Left colon (tissue), 2 donors: ENCODE results near the gene TMEM178B. TPM values are rescaled to one million over a fixed set of nuclear protein-coding genes. Genes with fewer than 3 reads are reported as not detected.

Source experiments
- ATAC-seq: fragments of 200-7000 bp; cut with Tn5 transposase; one replicate; pipeline ENCODE4 v1.9.1; 2020; ENCODE audit warnings: mild to moderate bottlenecking, moderate library complexity
- DNase-seq, 2 donors: peaks; one replicate each; pipeline ENCODE4 v3.0.0-alpha.2; 2020
- intact Hi-C, 2 donors: fragments of 100-400 bp; cut with DNase I in 1 of 2; cut with micrococcal nuclease in 1 of 2; formaldehyde crosslinking; loops; one replicate each; pipeline versions ENCODE4 v1.11.2 to v1.14.0; 2022; cut with DNase I, micrococcal nuclease
- total RNA-seq, 2 donors: library from RNA; stranded (reverse); fragmentation: NEBNext Ultra II Directional; extraction: Animal tissue kit (Norgen Biotek cat#: 25700); gene quantifications; one replicate each; pipeline ENCODE4 v1.2.1, GENCODE V29; 2021
- donor health status: DM: no; HTN: no; CAD: no.
- donor health status: DM: yes; HTN: yes; CAD: no.

TMEM178B gene
- total RNA-seq, 2 donors from 2014 or later: 0.31 to 0.34 TPM

DNA sequence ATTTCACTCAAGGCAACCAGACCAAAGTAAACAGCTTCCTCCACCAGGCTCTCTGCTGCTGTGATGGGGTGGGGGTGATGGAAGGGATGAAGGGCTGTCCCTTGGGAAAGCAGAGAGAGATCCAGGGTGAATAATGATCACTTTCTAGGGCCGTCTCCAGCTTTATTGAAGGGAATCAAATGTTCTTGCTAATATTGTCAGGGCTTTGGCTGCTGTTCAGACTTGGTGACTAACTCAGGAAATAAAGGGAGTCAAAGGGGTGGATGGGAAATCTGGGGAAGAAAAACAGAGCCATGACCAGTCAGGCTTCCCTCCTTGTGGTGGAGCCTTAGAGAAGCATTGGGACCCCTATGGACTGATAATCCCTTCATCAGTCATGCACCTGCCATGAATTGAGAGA lies 281.2 kb downstream of the TMEM178B start:
- DNase-seq (no peak), ATAC-seq (no peak)
- intact Hi-C loops: no loop called here

DNA sequence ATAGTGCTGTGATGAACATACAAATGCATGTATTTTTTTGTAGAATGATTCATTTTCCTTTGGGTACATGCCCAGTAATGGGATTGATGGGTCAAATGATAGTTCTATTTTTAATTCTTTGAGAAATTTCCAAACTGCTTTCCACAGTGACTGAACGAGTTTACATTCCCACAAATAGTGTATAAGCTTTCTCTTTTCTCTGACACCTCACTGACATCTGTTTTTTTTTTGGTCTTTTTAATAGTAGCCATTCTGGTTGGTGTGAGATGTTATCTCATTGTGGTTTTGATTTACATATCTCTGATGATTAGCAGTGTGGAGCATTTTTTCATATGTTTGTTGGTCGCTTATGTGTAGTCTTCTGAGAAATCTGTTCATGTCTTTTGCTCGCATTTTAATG lies 282.3 kb downstream of the TMEM178B start:
- intact Hi-C loops: no loop called here
- no peak for ATAC-seq

DNA sequence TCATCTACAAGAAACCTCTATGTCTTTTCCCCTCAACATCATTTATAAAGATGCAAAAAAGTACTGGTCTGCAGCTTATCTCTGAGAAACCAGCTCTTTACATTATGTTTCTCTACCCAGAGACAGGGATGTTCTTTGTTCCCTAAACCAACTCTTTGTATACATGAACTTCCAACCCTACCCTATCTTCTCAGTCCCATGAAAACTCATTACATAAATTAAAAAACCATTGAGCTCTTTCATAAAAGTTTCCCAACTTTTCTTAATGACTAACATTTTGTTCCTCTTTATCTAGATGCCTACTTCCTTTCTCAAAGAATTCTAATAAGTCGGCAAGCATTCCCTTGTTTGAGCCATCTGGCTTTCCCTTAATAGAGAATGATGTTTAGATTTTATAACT lies 284.5 kb downstream of the TMEM178B start:
- intact Hi-C loops: no loop called here
- no peak for ATAC-seq

More for the DNA sequence above, 282.3 kb downstream of the TMEM178B start:
- no peak for DNase-seq

DNA sequence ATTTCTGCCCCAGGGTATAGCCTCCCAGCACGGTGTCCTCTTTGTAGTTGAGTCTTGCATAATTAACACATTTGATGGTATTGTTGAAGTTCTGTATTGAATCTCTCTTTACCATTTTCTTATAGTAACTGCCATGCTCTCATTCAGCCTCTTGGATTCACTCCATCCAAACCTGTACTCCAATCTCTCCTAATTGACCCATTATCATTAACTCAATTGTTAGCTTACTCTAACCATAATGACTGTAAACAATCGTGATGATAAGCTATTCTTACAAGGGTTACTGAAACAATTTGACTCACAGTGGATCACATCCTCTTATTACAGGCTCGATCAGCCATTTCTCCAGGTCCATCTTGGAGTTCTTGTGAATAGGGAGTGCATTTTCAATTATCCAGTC lies 285.4 kb downstream of the TMEM178B start:
- DNase-seq: no peak
- intact Hi-C loops: no loop called here
- ATAC-seq: no peak

More for the DNA sequence above, 284.5 kb downstream of the TMEM178B start:
- no peak for DNase-seq

DNA sequence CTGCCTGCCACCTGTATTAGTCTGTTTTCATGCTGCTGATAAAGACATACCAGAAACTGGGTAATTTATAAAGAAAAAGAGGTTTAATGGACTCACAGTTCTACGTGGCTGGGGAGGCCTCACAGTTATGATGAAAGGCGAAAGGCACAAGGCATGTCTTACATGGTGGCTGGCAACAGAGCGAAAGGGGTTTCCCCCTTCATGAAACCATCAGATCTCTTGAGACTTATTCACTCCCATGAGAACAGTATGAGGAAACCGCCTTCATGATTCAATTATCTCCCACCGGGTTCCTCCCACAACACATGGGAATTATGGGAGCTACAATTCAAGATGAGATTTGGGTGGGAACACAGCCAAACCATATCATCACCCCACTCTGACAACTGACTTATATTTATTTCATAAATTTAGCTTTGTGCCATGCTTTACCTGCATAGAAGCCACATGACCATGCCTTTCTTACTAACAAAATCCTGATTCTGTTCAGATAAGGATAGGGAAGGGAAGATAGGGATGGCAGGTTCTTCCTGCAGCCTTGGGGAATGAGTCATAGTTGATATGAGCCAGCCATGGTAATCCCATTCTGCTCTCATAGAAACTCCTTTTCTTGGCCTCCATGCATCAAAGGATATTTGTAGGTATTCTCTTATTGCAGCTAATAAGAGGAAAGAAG lies 286.0 kb downstream of the TMEM178B start:
- DNase-seq: no peak
- no peak for ATAC-seq
- intact Hi-C loops: no loop called here

DNA sequence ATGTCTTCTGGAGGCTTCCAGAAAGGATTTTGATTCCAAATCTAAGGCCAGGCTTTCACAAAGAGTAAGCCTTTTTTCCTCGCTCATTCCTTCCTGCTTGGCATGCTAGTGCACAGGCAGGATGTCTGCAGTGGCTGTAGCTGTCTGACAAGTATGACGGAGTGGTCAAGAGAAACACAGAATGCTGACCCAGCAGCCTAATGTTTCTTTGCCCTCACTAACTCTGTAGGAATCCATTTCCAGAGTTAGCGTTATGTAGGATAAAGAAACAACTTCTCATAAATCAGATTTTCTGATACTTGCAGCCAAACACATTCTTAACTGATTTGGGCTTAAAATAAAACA lies 286.5 kb downstream of the TMEM178B start:
- no peak for DNase-seq
- ATAC-seq: no peak
- intact Hi-C loops: no loop called here

DNA sequence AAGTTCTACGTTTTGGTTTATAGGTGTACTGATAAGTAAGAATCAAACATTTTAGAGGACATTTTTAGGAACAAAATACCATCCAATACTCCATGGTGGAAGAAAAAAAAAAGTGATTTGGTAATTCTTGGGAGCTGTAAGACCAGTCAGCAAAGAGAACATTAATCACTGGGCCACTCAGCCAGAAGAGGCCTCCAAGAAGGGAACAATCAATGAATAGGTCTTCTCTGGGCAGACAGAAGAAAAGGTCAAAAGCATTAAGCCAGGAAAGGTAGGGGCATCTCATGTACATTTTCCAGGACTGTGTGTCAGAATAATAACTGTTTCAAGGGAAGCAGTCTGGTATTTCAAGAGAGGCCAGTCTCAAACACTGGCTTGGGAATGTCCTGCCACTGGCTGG lies 286.9 kb downstream of the TMEM178B start:
- intact Hi-C loops: no loop called here
- DNase-seq: no peak
- no peak for ATAC-seq

DNA sequence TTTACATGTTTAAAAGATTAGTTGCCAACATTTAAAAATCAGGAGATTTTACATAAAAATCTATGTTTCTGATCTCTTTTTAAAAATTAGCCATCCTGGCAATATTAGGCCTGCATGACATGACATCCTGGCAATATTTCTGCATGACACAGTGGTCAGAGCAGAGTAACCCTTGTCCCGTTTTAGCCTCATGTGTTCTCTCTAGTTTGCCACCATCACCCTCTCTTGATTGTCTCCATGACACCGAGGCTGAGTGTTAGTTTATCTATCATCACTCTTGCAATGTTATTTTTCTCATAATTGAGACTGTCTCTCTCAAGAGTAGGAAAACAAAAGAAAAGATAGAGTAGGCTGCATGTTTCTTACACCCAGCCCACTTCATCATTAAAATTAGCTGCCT lies 287.6 kb downstream of the TMEM178B start:
- intact Hi-C loops: no loop called here
- DNase-seq (no peak), ATAC-seq (no peak)

DNA sequence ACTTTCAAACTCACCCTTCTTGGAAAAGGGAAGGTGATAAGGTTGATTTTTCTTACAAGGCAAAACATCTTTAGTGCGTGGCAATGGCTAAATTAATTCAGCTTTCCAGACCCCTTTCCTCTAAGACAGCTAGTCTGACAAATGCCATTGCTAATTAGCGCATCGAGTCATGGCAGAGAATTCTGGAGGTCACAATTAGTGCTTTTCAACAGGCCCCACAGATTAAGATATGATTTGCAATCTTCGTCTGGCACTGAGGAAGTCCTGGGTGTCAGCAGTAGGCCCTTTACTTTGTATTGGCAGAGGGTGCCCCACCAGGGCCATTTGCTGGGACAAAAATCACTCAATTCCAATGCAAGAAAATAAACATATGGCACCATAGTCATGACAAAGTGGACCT lies 288.1 kb downstream of the TMEM178B start:
- no peak for ATAC-seq
- intact Hi-C loops: no loop called here
- DNase-seq: no peak

DNA sequence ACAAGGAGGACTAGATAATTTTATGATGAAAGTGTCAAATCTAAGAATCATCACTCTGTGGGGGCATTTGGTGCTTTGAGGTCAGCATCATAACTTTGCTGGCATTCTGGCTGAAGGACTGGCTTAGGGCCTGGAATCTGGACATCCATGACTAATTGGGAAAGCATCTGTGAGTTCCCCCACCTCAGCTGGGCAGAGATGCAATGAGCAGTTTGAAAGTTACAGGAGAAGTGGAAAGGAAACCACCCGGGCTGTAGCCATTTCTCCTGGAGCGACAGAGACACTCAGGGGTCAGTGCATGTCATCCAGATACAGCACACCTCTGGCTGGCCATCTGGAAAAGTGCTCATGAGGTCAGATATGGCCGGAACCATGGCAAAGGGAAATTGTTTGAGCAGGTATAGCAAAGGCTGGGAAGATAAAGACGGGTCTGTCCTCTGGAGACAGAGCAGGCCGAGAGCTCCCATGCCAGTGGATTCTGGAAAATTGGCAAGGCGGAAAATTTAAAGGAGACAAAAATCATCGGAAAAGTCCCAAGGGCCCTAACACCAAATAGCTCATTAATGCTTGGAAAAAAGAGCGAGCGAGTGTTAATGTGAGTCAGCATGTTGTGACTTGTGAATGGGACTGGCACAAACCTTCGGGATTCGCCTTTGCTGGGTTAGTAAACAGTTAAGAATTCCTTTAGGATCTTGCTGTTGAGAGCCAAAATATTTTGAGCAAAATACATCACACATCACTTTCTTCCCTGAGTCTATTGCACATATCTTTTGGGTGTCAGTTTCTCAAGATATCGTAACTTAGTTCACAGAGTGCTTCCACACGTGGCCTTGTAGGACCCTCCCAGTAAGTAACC lies 288.9 kb downstream of the TMEM178B start:
- intact Hi-C loops: no loop called here
- no peak for ATAC-seq
- no peak for DNase-seq

DNA sequence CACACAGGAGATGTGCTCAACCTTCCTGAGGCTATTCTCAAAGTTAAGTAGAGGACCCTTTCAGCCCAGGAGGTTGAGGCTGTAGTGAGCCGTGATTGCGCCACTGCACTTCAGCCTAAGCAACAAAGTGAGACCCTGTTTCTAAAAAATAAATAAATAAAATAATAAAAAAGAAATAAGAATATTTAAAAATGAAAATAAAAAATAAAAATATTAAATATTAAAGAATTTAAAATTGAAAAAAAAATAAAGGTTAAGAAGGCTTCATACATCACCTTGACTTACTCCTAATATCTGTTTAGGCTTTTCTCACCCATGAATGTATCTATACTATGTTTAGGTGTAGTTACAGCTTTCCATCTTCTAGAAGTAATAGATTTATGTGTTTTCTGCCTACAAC lies 289.9 kb downstream of the TMEM178B start:
- intact Hi-C loops: no loop called here
- DNase-seq (no peak), ATAC-seq (no peak)

DNA sequence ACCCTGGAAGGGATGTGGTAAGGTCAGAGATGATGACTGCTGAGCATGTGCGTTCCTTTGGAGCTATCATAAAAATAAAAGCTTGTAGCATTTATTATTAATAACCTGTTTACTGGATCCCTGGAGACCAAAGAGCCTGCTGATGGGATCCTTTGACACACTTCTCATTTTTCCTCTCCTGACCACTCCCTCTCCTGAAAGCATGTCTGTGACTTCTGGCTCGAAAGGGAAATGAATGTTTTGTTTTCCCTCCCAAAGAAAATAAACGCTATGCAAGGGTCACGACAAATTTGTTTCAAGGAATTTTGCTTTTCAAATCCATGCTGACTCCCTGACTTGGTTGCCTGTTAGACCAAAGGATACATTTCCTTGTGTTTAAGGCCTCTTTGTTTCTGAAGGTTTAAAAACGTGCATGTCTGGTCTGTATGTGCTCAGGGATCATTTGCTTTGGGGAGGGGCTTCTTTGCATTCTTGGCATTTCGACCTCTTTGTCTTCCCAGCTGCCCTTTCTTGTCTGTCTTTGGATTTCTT lies 292.3 kb downstream of the TMEM178B start:
- DNase-seq: no peak
- no peak for ATAC-seq
- intact Hi-C loops: no loop called here

DNA sequence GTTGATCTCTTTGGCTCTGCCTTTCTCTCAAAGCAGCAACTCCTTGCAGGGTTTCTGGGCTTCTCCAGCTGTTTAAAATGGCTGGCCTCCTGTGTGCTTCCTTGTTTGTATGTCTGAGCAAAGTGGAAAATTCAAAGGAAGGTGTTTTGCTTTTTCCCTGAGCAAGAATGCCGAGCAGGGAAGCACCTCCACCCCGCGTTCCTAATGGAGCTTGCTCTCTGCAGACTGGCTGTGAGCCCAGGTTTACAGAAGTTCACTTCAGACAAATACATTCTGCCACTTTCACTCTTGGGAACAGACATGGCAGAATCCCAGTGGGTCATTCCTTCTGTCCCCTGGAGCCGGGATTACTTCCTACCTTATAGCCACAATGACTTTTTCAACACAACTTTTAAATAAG lies 295.6 kb downstream of the TMEM178B start:
- ATAC-seq (no peak), DNase-seq (no peak)
- intact Hi-C loops: no loop called here

DNA sequence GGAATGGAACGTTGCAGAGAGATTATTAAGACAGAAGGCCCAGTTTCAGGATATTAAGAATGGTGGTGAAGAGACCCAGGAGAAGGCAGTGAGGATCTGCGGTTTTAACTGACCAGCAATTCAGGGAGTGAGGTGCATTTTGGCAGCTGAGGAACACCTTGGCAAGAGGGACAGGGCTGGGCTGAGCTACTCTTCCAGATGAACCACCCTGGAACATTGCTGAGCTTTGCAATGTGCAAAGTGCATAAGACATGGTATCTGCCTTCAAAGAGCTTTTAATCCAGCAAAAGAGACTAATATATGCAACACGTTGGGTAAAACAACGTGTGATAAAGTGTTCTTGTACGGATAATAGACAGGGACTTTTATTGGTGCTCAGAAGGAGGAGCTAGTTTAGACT lies 296.3 kb downstream of the TMEM178B start:
- intact Hi-C loops: no loop called here
- DNase-seq: no peak
- ATAC-seq: no peak

DNA sequence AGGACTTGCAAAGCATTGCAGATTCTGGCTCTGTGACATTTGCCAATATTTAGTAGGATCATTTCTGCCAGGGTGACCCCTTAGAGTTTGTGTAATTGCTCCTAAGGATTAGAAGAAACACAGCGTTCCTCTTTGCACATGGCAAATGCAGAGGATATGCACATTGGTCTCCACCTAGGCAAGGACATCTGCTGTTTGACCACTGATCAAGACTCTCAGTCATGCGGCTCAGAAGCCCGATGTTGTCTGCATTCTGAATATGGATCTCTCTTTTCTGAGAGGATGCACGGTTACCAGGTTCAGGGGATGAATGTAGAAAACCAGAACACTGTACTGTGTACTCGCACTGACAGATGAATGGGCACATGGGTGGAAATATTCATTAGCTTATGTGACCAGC lies 296.8 kb downstream of the TMEM178B start:
- no peak for DNase-seq
- intact Hi-C loops: no loop called here
- no peak for ATAC-seq

DNA sequence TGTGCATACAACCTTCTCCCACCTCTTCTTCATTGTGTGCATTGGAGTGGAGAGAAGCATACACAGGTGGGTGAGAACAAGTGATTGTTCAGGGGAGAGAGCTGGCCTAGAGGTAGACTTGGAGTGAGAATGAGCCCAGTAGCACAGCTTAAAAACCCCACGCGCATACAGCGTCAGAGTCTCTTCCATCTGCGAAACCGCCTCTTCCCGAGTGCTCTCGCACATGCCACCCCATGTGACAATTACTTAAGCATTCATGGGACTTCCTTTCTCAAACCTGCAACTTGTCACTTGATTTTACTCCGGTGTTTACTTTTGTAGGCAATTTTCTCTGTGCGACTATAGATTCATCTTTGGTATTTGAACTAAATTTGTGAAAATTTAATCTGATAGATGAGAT lies 300.6 kb downstream of the TMEM178B start:
- intact Hi-C loops: no loop called here
- DNase-seq (no peak), ATAC-seq (no peak)

DNA sequence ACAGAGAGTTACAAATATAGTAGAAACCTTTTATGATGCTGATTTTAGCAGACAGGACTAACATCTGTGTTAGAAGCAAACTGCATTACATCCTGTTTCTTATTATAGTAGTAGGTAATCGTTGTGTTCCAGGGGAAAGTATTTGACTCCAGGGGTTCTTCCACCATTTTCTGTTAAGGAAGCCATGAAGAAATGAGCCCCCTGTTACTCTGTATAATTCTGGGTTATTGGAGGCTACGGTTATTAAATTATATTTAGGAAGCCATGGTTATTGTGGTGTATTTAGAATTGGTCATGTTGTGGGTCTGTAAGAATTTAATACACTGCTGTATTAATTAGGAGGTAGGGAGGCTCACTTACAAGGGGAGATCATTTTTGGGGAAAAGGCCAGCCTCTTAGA lies 301.6 kb downstream of the TMEM178B start:
- no peak for ATAC-seq
- intact Hi-C loops: no loop called here

DNA sequence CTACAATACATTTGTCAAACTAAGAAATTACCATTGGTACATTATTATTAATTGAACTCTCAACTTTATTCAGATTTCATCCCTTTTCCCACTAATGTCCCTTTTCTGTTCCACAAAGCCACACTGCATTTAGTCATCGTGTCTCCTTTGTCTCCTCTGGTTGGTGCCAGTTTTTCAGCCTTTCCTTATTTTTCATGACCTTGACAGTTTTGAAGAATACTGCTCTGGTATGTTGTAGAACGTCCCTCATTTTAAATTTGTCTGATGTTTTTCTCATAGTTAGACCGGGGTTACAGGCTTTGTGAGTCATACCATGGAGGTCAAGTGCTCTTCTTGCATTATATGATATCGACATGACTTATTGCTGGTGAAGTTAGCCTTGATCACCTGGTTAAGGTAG lies 304.0 kb downstream of the TMEM178B start:
- intact Hi-C loops: no loop called here
- ATAC-seq: no peak
- DNase-seq: no peak

More for the DNA sequence above, 301.6 kb downstream of the TMEM178B start:
- no peak for DNase-seq

DNA sequence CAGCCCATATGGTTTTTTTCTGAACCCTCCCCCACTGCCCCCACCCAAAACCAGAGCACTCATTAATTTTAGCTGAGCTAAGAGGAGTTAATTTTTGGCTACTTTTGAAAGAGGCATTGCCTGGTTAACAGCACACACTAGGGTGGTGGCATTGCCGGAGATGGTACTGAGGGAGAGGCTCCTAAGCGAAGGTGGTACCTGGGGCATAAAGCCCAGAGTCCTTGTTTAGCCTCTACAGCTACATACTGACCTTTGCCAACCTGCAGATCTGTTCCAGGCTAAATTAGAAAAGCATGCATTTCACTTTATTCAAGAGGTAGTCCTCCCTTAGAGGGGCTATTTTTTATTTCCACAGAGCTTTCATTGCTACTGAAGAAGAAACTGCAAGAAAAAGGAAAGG lies 304.5 kb downstream of the TMEM178B start:
- intact Hi-C loops: no loop called here
- no peak for ATAC-seq

DNA sequence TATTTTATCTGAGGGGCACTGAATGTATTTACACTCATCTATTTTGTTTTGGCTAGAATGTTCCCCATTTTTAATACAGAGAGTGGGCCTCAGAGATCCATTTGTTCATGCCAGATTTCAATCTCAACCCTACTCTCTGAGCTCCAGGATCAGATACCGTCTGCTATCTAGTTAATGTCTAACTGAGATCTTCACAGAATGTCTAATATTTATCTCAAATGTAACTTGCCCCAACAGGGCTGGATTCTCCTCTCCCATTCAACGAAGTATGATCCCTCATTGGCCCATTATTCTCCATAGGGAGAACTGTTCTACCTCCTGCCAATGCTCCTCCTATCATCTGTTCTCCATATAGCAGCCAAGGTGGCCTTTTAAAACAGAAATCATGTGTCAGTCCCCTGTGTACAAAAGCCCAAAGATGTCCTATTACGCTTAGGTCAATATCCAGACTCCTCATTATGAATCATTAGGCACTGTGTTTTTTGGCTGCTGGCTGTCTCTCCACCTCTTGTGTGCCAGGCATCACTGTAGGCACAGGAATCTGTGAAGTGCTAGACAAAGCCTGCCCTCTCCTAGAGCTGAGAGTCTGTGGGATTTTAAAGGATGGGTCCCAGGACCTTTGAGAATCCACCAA lies 308.0 kb downstream of the TMEM178B start:
- intact Hi-C loops: no loop called here
- ATAC-seq: no peak
- DNase-seq: no peak

More for the DNA sequence above, 304.5 kb downstream of the TMEM178B start:
- no peak for DNase-seq
